SK-N-SH (cell line): Measurements from ENCODE around the gene MAN2A2. TPM values are rescaled to one million over a fixed set of nuclear protein-coding genes. Genes with fewer than 3 reads are reported as not detected.

Source experiments
- CTCF ChIA-PET: fragments of 300-600, 350-600 bp; formaldehyde crosslinking; extraction: SDS; loops from one replicate; lab custom pipeline; 2021; lab: Yijun Ruan, JAX
- POLR2A ChIA-PET: fragments of 350-600 bp; sonication (Branson Sonifier 250); formaldehyde crosslinking; extraction: SDS; loops from one replicate; lab custom pipeline; 2020; ENCODE audit warnings: antibody characterized with exemption, inconsistent platforms; lab: Yijun Ruan, JAX
- DNase-seq: peaks from one replicate; pipeline ENCODE4 v3.0.0; 2012
- H2AFZ ChIP-seq: fragments of 200-600 bp; sonication (generic); 2 replicates; pipeline ENCODE4 v1.8.1; 2016; ENCODE audit warnings: antibody characterized with exemption, mild to moderate bottlenecking, low read depth
- H3F3A ChIP-seq: fragments of 200-600 bp; sonication (generic); replicated peaks from 2 replicates; pipeline ENCODE3; 2016; ENCODE audit warnings: antibody characterized with exemption, mild to moderate bottlenecking; ENCODE audit not compliant: insufficient read depth
- H3K27ac ChIP-seq, 2 experiments: fragments of 200-500 bp in 1 of 2; fragments of 200-600 bp in 1 of 2; sonication (Bioruptor generic) in 1 of 2; sonication (generic), shearing (Covaris generic) in 1 of 2; 2 replicates each; pipeline versions ENCODE4 v1.5.1 to v1.6.1; 2014 to 2016; ENCODE audit warnings: low read depth in 2 of 2, inconsistent platforms in 1 of 2, low read length in 1 of 2, mild to moderate bottlenecking in 1 of 2, mixed read lengths in 1 of 2
- H3K27me3 ChIP-seq: fragments of 200-600 bp; sonication (generic), shearing (Covaris generic); 2 replicates; pipeline ENCODE4 v1.6.1; 2016; ENCODE audit warnings: mixed run types; ENCODE audit not compliant: insufficient read depth
- H3K36me3 ChIP-seq, 2 experiments: fragments of 200-500 bp in 1 of 2; fragments of 200-600 bp in 1 of 2; sonication (Bioruptor generic) in 1 of 2; sonication (generic) in 1 of 2; replicated peaks in 1 of 2; 2 replicates each; pipeline versions ENCODE3 to v1.5.1; 2014 to 2016; ENCODE audit warnings: low read length in 1 of 2, mild to moderate bottlenecking in 1 of 2; ENCODE audit not compliant: insufficient read depth in 2 of 2, control insufficient read depth in 1 of 2
- H3K4me1 ChIP-seq, 2 experiments: fragments of 200-500 bp in 1 of 2; fragments of 200-600 bp in 1 of 2; sonication (Bioruptor generic) in 1 of 2; sonication (generic), shearing (Covaris generic) in 1 of 2; 2 replicates each; pipeline versions ENCODE4 v1.5.1 to v1.6.1; 2014 to 2016; ENCODE audit warnings: low read depth in 1 of 2, low read length in 1 of 2, mixed run types in 1 of 2; ENCODE audit not compliant: insufficient read depth in 2 of 2, control insufficient read depth in 1 of 2
- H3K4me2 ChIP-seq: fragments of 200-600 bp; sonication (generic), shearing (Covaris generic); 2 replicates; pipeline ENCODE4 v1.6.1; 2017; ENCODE audit warnings: mixed run types
- H3K4me3 ChIP-seq, 2 experiments: fragments of 200-500 bp in 1 of 2; fragments of 200-600 bp in 1 of 2; sonication (Bioruptor generic) in 1 of 2; sonication (generic), shearing (Covaris generic) in 1 of 2; 2 replicates each; pipeline versions ENCODE4 v1.5.1 to v1.8.1; 2014 to 2016; ENCODE audit warnings: low read depth in 2 of 2, inconsistent platforms in 1 of 2, low read length in 1 of 2, mild to moderate bottlenecking in 1 of 2, mixed read lengths in 1 of 2, moderate library complexity in 1 of 2
- H3K79me2 ChIP-seq: fragments of 200-600 bp; sonication (generic); 2 replicates; pipeline ENCODE4 v1.8.1; 2017; ENCODE audit warnings: mild to moderate bottlenecking; ENCODE audit not compliant: insufficient read depth
- H3K9ac ChIP-seq: fragments of 200-600 bp; sonication (generic); 2 replicates; pipeline ENCODE4 v1.6.1; 2017; ENCODE audit warnings: mixed run types
- H3K9me2 ChIP-seq: fragments of 200-600 bp; sonication (generic); 2 replicates; pipeline ENCODE4 v1.6.1; 2017; ENCODE audit warnings: mixed run types
- H3K9me3 ChIP-seq: fragments of 200-600 bp; sonication (generic); 2 replicates; pipeline ENCODE4 v1.6.1; 2017; ENCODE audit warnings: mixed run types, mild to moderate bottlenecking, moderate library complexity
- H4K20me1 ChIP-seq: fragments of 200-600 bp; sonication (generic); 2 replicates; pipeline ENCODE4 v1.6.1; 2017; ENCODE audit warnings: mild to moderate bottlenecking, mixed run types; ENCODE audit not compliant: insufficient read depth
- CHD2 ChIP-seq: fragments of 150-350 bp; IDR thresholded peaks from 2 replicates; pipeline ENCODE4 v1.6.1; 2018; ENCODE audit warnings: low read length; ENCODE audit not compliant: partially characterized antibody
- CTCF ChIP-seq: fragments of 200-600 bp; sonication (generic); IDR thresholded peaks from 2 replicates; pipeline ENCODE4 v1.6.1; 2017; ENCODE audit warnings: antibody characterized with exemption, mild to moderate bottlenecking, moderate library complexity
- EZH2phosphoT487 ChIP-seq: fragments of 200-600 bp; sonication (generic); IDR thresholded peaks from 2 replicates; pipeline ENCODE4 v1.6.1; 2017; ENCODE audit warnings: low read depth, mixed run types, mild to moderate bottlenecking, antibody characterized with exemption, moderate library complexity, borderline replicate concordance
- FOXJ3 ChIP-seq: sonication (generic); formaldehyde crosslinking; IDR thresholded peaks from 2 replicates; pipeline ENCODE4 v1.5.1; 2020; ENCODE audit warnings: mild to moderate bottlenecking, missing genetic modification reagents
- FOXM1 ChIP-seq: IDR thresholded peaks from 2 replicates; pipeline ENCODE4 v1.4.0; 2012; ENCODE audit warnings: low read depth, mild to moderate bottlenecking
- IRF3 ChIP-seq: fragments of 150-350 bp; IDR thresholded peaks from 2 replicates; pipeline ENCODE4 v1.6.1; 2016; ENCODE audit warnings: mild to moderate bottlenecking, low read depth, low read length
- MAX ChIP-seq: IDR thresholded peaks from 2 replicates; pipeline ENCODE4 v1.4.0; 2012; ENCODE audit warnings: low read depth
- REST ChIP-seq: IDR thresholded peaks from 2 replicates; pipeline ENCODE4 v1.6.1; 2012; ENCODE audit warnings: mild to moderate bottlenecking, low read depth, low read length, moderate library complexity
- RFX5 ChIP-seq: IDR thresholded peaks from 2 replicates; pipeline ENCODE4 v1.6.1; 2012; ENCODE audit warnings: mild to moderate bottlenecking, improper control_type of control experiment, low read length
- RXRA ChIP-seq: IDR thresholded peaks from 2 replicates; pipeline ENCODE4 v1.4.0; 2012; ENCODE audit warnings: low read depth, mild to moderate bottlenecking, borderline replicate concordance
- SIN3A ChIP-seq: IDR thresholded peaks from 2 replicates; pipeline ENCODE4 v1.6.1; 2012; ENCODE audit warnings: low read depth, mild to moderate bottlenecking, low read length, moderate library complexity, borderline replicate concordance
- SMC3 ChIP-seq: IDR thresholded peaks from 2 replicates; pipeline ENCODE4 v1.6.1; 2012; ENCODE audit warnings: low read depth, low read length, improper control_type of control experiment
- TAF1 ChIP-seq: IDR thresholded peaks from 2 replicates; pipeline ENCODE4 v1.6.1; 2012; ENCODE audit warnings: low read depth, mild to moderate bottlenecking, low read length, moderate library complexity, borderline replicate concordance
- TCF12 ChIP-seq: IDR thresholded peaks from 2 replicates; pipeline ENCODE4 v1.4.0; 2012
- TEAD4 ChIP-seq: IDR thresholded peaks from 2 replicates; pipeline ENCODE4 v1.4.0; 2012; ENCODE audit warnings: mild to moderate bottlenecking, borderline replicate concordance; ENCODE audit not compliant: insufficient read depth
- YY1 ChIP-seq: IDR thresholded peaks from 2 replicates; pipeline ENCODE4 v1.4.0; 2012; ENCODE audit warnings: low read depth, mild to moderate bottlenecking
- ZBTB33 ChIP-seq: IDR thresholded peaks from 2 replicates; pipeline ENCODE4 v1.4.0; 2012; ENCODE audit warnings: low read depth, borderline replicate concordance
- WGBS: methylation state at CpG from one replicate; pipeline ENCODE4 v1.1.6; 2017; ENCODE audit warnings: low lambda C conversion rate; 5-methylcytosine and 5-hydroxymethylcytosine counted together
- polyA plus RNA-seq, 3 experiments: library from polyadenylated mRNA; depleted of rRNA; stranded (reverse); fragments of >200 nt; gene quantifications; 2 replicates each; pipeline ENCODE4 v1.2.3, GENCODE V29; 2012

Gene MAN2A2
- polyA plus RNA-seq, 1 of the 3 experiments (the other 2 are of a cell fraction), result 35.0 TPM

- Histone ChIP-seq H3F3A (peaks cover 2% of the 10 kb centered on the region), H2AFZ (no peak overlapping the region), H3K4me1 (no peaks in the 10 kb centered on the region), H3K27me3 (no peaks in the 10 kb centered on the region), H3K9me3 (no peaks in the 10 kb centered on the region), H3K9me2 (no peaks in the 10 kb centered on the region), H3K4me2 (no peak overlapping the region), H3K4me3 (no peak overlapping the region), H3K9ac (no peak overlapping the region), H3K79me2 (no peaks in the 10 kb centered on the region), H3K27ac (no peak overlapping the region), H3K36me3 (peaks cover 18 to 74% of the 10 kb centered on the region in 2 experiments), H4K20me1 (no peaks in the 10 kb centered on the region)
- CTCF ChIA-PET, result interaction anchor here (0.8 to 11.4 kb wide), 3 partner anchors 9 to 61 kb away, joined by 3 to 108 read pairs (median 23); partner anchors contain the start of genes HDDC3 and UNC45A
- WGBS, result 88% methylated on average over 7 of the region's 8 CpGs
- POLR2A ChIA-PET, result interaction anchor here (1.0 to 1.2 kb wide), 2 partner anchors 9 to 11 kb away, joined by 3 read pairs; no protein-coding TSS in a partner anchor
- TF ChIP-seq RFX5 (no peak), TAF1 (no peak), REST (no peak), FOXJ3 (no peak), EZH2phosphoT487 (no peak), IRF3 (no peak), MAX (no peak), CTCF (no peak), FOXM1 (no peak), TCF12 (no peak), SIN3A (no peak), RXRA (no peak), CHD2 (no peak), TEAD4 (no peak), YY1 (no peak), SMC3 (no peak), ZBTB33 (no peak)
- no peak for DNase-seq
These were observed 44.0 kb downstream of the MAN2A2 start for GRCh38 chr15:90946941-90947576.
